Immature natural killer cell (primary cell): ENCODE measurements around the gene OLFM2. TPM values are rescaled to one million over a fixed set of nuclear protein-coding genes. Genes with fewer than 3 reads are reported as not detected.

Experiments
- DNase-seq, 3 donors: peaks; one replicate each; pipeline ENCODE4 v3.0.0; 2022; ENCODE audit warnings: mixed read lengths in 1 of 3
- H3K27ac Mint-ChIP-seq, 6 donors: one replicate each; pipeline ENCODE4 v1.8.0; 2020; ENCODE audit warnings: mixed read lengths in 6 of 6, mild to moderate bottlenecking in 5 of 6, inconsistent platforms in 4 of 6, moderate library complexity in 3 of 6
- H3K27me3 Mint-ChIP-seq, 3 donors: one replicate each; pipeline ENCODE4 v1.8.0; 2020 to 2021; ENCODE audit warnings: low read depth in 3 of 3, mild to moderate bottlenecking in 3 of 3, mixed read lengths in 3 of 3, moderate library complexity in 3 of 3, inconsistent platforms in 1 of 3
- H3K36me3 Mint-ChIP-seq, 3 donors: one replicate each; pipeline ENCODE4 v1.8.0; 2020; ENCODE audit warnings: mixed read lengths in 3 of 3, inconsistent platforms in 2 of 3, mild to moderate bottlenecking in 2 of 3
- H3K4me1 Mint-ChIP-seq, 2 donors: one replicate each; pipeline ENCODE4 v1.8.0; 2020; ENCODE audit warnings: inconsistent platforms in 2 of 2, mild to moderate bottlenecking in 2 of 2, mixed read lengths in 2 of 2, moderate library complexity in 1 of 2
- H3K4me3 Mint-ChIP-seq, 5 donors: one replicate each; pipeline ENCODE4 v1.8.0; 2020; ENCODE audit warnings: mild to moderate bottlenecking in 5 of 5, mixed read lengths in 5 of 5, inconsistent platforms in 3 of 5, moderate library complexity in 3 of 5
- H3K9me3 Mint-ChIP-seq, 6 donors: one replicate each; pipeline ENCODE4 v1.8.0; 2020; ENCODE audit warnings: mild to moderate bottlenecking in 6 of 6, mixed read lengths in 6 of 6, inconsistent platforms in 4 of 6, moderate library complexity in 3 of 6
- polyA plus RNA-seq, 3 donors: library from polyadenylated mRNA; unstranded; fragments of 300-500 nt; fragmentation: Illumina TruSeq; gene quantifications; one replicate each; pipeline ENCODE4 v1.2.3, GENCODE V29; 2021

OLFM2 gene
- polyA plus RNA-seq, 3 donors from 2014 or later = 1.9 to 3.7 (median 3.7) TPM

- Mint-ChIP-seq H3K9me3 (no peaks in the 10 kb centered on the region), H3K36me3 (no peaks in the 10 kb centered on the region), H3K4me3 (no peak overlapping the region), H3K27me3 (peaks cover 5 to 16% (median 14%) of the 10 kb centered on the region in 3 donors), H3K27ac (no peak overlapping the region), H3K4me1 (peaks cover 6 to 13% of the 10 kb centered on the region in 2 donors)
- no peak for DNase-seq
Observed at GRCh38 chr19:9911524-9912185, 24.7 kb downstream of the OLFM2 start.

- no peaks in the 10 kb centered on the region for H3K9me3 Mint-ChIP-seq
- H3K27me3 Mint-ChIP-seq = peaks cover 6 to 14% (median 11%) of the 10 kb centered on the region in 3 donors
- no peak overlapping the region for H3K4me3 Mint-ChIP-seq
- no peak overlapping the region for H3K27ac Mint-ChIP-seq
- H3K4me1 Mint-ChIP-seq = peaks cover 6 to 13% of the 10 kb centered on the region in 2 donors
- H3K36me3 Mint-ChIP-seq = no peaks in the 10 kb centered on the region
- DNase-seq = no peak
Observed at GRCh38 chr19:9910625-9911024, 25.7 kb downstream of the OLFM2 start.

- Mint-ChIP-seq H3K4me1 (peaks cover 6 to 10% of the 10 kb centered on the region in 2 donors), H3K9me3 (no peaks in the 10 kb centered on the region), H3K27me3 (peaks cover 5 to 11% (median 6%) of the 10 kb centered on the region in 3 donors), H3K36me3 (no peaks in the 10 kb centered on the region), H3K27ac (no peak overlapping the region), H3K4me3 (no peak overlapping the region)
- no peak for DNase-seq
Observed at GRCh38 chr19:9909251-9909650, 27.1 kb downstream of the OLFM2 start.

GRCh38 chr19:9906475-9907087 lies 29.7 kb downstream of the OLFM2 start:
- H3K36me3 Mint-ChIP-seq = no peaks in the 10 kb centered on the region
- H3K4me3 Mint-ChIP-seq = no peak overlapping the region
- H3K27ac Mint-ChIP-seq = no peak overlapping the region
- no peaks in the 10 kb centered on the region for H3K4me1 Mint-ChIP-seq
- peaks cover 1 to 14% (median 3%) of the 10 kb centered on the region in 3 donors for H3K27me3 Mint-ChIP-seq
- no peaks in the 10 kb centered on the region for H3K9me3 Mint-ChIP-seq
- no peak for DNase-seq

- H3K4me1 Mint-ChIP-seq = no peaks in the 10 kb centered on the region
- peaks cover 1 to 17% (median 14%) of the 10 kb centered on the region in 3 donors for H3K27me3 Mint-ChIP-seq
- H3K27ac Mint-ChIP-seq = no peak overlapping the region
Observed at GRCh38 chr19:9903336-9903735, 33.0 kb downstream of the OLFM2 start.

GRCh38 chr19:9901642-9902041 lies 34.7 kb downstream of the OLFM2 start:
- Mint-ChIP-seq H3K4me3 (no peak overlapping the region), H3K27ac (no peak overlapping the region)

More at GRCh38 chr19:9903336-9903735, 33.0 kb downstream of the OLFM2 start:
- DNase-seq = no peak
- Mint-ChIP-seq H3K4me3 (no peak overlapping the region), H3K9me3 (peaks cover 0 to 2% (median 0%) of the 10 kb centered on the region in 6 donors), H3K36me3 (no peaks in the 10 kb centered on the region)

GRCh38 chr19:9901020-9901419 lies 35.3 kb downstream of the OLFM2 start:
- Mint-ChIP-seq H3K4me1 (no peaks in the 10 kb centered on the region), H3K9me3 (peaks cover 0 to 2% (median 0%) of the 10 kb centered on the region in 6 donors), H3K4me3 (no peak overlapping the region), H3K27me3 (peaks cover 1 to 15% (median 13%) of the 10 kb centered on the region in 3 donors), H3K27ac (no peak overlapping the region), H3K36me3 (no peaks in the 10 kb centered on the region)
- no peak for DNase-seq

More at GRCh38 chr19:9901642-9902041, 34.7 kb downstream of the OLFM2 start:
- Mint-ChIP-seq H3K27me3 (peaks cover 1 to 15% (median 13%) of the 10 kb centered on the region in 3 donors), H3K9me3 (peaks cover 0 to 2% (median 0%) of the 10 kb centered on the region in 6 donors), H3K36me3 (no peaks in the 10 kb centered on the region), H3K4me1 (no peaks in the 10 kb centered on the region)
- DNase-seq = no peak

- H3K4me3 Mint-ChIP-seq = no peak overlapping the region
- no peak overlapping the region for H3K27ac Mint-ChIP-seq
- H3K36me3 Mint-ChIP-seq = peaks cover 0 to 3% (median 0%) of the 10 kb centered on the region in 3 donors
- DNase-seq = no peak
- peaks cover 2% of the 10 kb centered on the region in 3 donors for H3K27me3 Mint-ChIP-seq
- H3K9me3 Mint-ChIP-seq = no peaks in the 10 kb centered on the region
- H3K4me1 Mint-ChIP-seq = no peaks in the 10 kb centered on the region
Observed at GRCh38 chr19:9891609-9892373, 44.5 kb downstream of the OLFM2 start.

GRCh38 chr19:9885077-9885552 lies 51.2 kb downstream of the OLFM2 start:
- Mint-ChIP-seq H3K4me1 (no peaks in the 10 kb centered on the region), H3K9me3 (peaks cover 0 to 1% (median 0%) of the 10 kb centered on the region in 6 donors), H3K27me3 (peaks cover 2% of the 10 kb centered on the region in 3 donors), H3K4me3 (no peak overlapping the region), H3K36me3 (peaks cover 0 to 3% (median 0%) of the 10 kb centered on the region in 3 donors), H3K27ac (no peak overlapping the region)
- no peak for DNase-seq

GRCh38 chr19:9883764-9884163 lies 52.6 kb downstream of the OLFM2 start:
- Mint-ChIP-seq H3K4me3 (no peak overlapping the region), H3K4me1 (no peaks in the 10 kb centered on the region), H3K27me3 (peaks cover 0 to 2% (median 2%) of the 10 kb centered on the region in 3 donors), H3K9me3 (peaks cover 0 to 1% (median 0%) of the 10 kb centered on the region in 6 donors), H3K27ac (no peak overlapping the region), H3K36me3 (peaks cover 0 to 3% (median 0%) of the 10 kb centered on the region in 3 donors)
- no peak for DNase-seq

GRCh38 chr19:9883231-9883758 lies 53.0 kb downstream of the OLFM2 start:
- no peak overlapping the region for H3K27ac Mint-ChIP-seq
- no peak for DNase-seq
- H3K9me3 Mint-ChIP-seq = peaks cover 0 to 1% (median 0%) of the 10 kb centered on the region in 6 donors
- peaks cover 0 to 2% (median 2%) of the 10 kb centered on the region in 3 donors for H3K27me3 Mint-ChIP-seq
- no peak overlapping the region for H3K4me3 Mint-ChIP-seq
- H3K4me1 Mint-ChIP-seq = no peaks in the 10 kb centered on the region
- peaks cover 0 to 3% (median 0%) of the 10 kb centered on the region in 3 donors for H3K36me3 Mint-ChIP-seq

- Mint-ChIP-seq H3K27me3 (peaks cover 0 to 2% (median 0%) of the 10 kb centered on the region in 3 donors), H3K9me3 (peaks cover 0 to 1% (median 0%) of the 10 kb centered on the region in 6 donors), H3K36me3 (no peaks in the 10 kb centered on the region), H3K27ac (no peak overlapping the region), H3K4me1 (no peaks in the 10 kb centered on the region), H3K4me3 (no peak overlapping the region)
- no peak for DNase-seq
Observed at GRCh38 chr19:9881720-9882119, 54.6 kb downstream of the OLFM2 start.

GRCh38 chr19:9878511-9879196 lies 57.7 kb downstream of the OLFM2 start:
- H3K27me3 Mint-ChIP-seq = no peaks in the 10 kb centered on the region
- no peak overlapping the region for H3K4me3 Mint-ChIP-seq
- DNase-seq = no peak
- H3K36me3 Mint-ChIP-seq = no peaks in the 10 kb centered on the region
- peak overlapping the region in 2 of 6 donors; percentile 44 to 45 for H3K27ac Mint-ChIP-seq
- H3K9me3 Mint-ChIP-seq = no peaks in the 10 kb centered on the region
- no peaks in the 10 kb centered on the region for H3K4me1 Mint-ChIP-seq
